Mesenchymal stem cell (in vitro differentiated cells and primary cell): ENCODE results near the gene KAT6B.
A peak's percentile ranks its signal among the peaks of the same experiment; 100 is the strongest.

Experiments used
- DNase-seq: peaks from one replicate; pipeline ENCODE4 v3.0.0-alpha.2; 2013
- H2AFZ ChIP-seq: one replicate; pipeline ENCODE4 v1.6.1; 2013; ENCODE audit warnings: low read depth, mild to moderate bottlenecking, control low read depth, inconsistent platforms, low read length, moderate library complexity
- H2AK5ac ChIP-seq: 2 replicates; pipeline ENCODE4 v1.6.1; 2013; ENCODE audit warnings: low read length, moderate library complexity, mild to moderate bottlenecking, inconsistent platforms; ENCODE audit not compliant: severe bottlenecking
- H2BK120ac ChIP-seq: one replicate; pipeline ENCODE4 v1.6.1; 2013; ENCODE audit warnings: low read depth, mild to moderate bottlenecking, inconsistent platforms, low read length, moderate library complexity
- H2BK12ac ChIP-seq, 2 experiments: one replicate each; pipeline ENCODE4 v1.6.1; 2013; ENCODE audit warnings: inconsistent platforms in 2 of 2, low read length in 2 of 2, mild to moderate bottlenecking in 2 of 2, moderate library complexity in 2 of 2, control low read depth in 1 of 2
- H2BK15ac ChIP-seq: one replicate; pipeline ENCODE4 v1.6.1; 2013; ENCODE audit warnings: mild to moderate bottlenecking, low read depth, inconsistent platforms; ENCODE audit not compliant: poor library complexity, severe bottlenecking
- H2BK5ac ChIP-seq: 2 replicates; pipeline ENCODE4 v1.6.1; 2013; ENCODE audit warnings: low read depth, mild to moderate bottlenecking, low read length, control low read depth, inconsistent platforms; ENCODE audit not compliant: poor library complexity, severe bottlenecking
- H3K14ac ChIP-seq, 2 experiments: one replicate each; pipeline ENCODE4 v1.6.1; 2013; ENCODE audit warnings: inconsistent platforms in 2 of 2, low read length in 2 of 2, control low read depth in 1 of 2, mild to moderate bottlenecking in 1 of 2, moderate library complexity in 1 of 2
- H3K18ac ChIP-seq, 2 experiments: one replicate each; pipeline ENCODE4 v1.6.1; 2013; ENCODE audit warnings: inconsistent platforms in 2 of 2, low read length in 2 of 2, control low read depth in 1 of 2, low read depth in 1 of 2, mild to moderate bottlenecking in 1 of 2
- H3K23ac ChIP-seq, 2 experiments: one replicate each; pipeline ENCODE4 v1.6.1; 2013; ENCODE audit warnings: inconsistent platforms in 2 of 2, low read length in 2 of 2, mild to moderate bottlenecking in 2 of 2, moderate library complexity in 2 of 2, control low read depth in 1 of 2
- H3K27ac ChIP-seq: 2 replicates; pipeline ENCODE4 v1.5.1; 2013; ENCODE audit warnings: mild to moderate bottlenecking, moderate library complexity, low read length, control low read depth, inconsistent platforms; ENCODE audit not compliant: poor library complexity, severe bottlenecking
- H3K27me3 ChIP-seq, 2 experiments: 2 replicates each; pipeline versions ENCODE4 v1.6.1 to v1.7.0; 2013; ENCODE audit warnings: low read length in 2 of 2, mild to moderate bottlenecking in 2 of 2, moderate library complexity in 2 of 2, control low read depth in 1 of 2, inconsistent platforms in 1 of 2; ENCODE audit not compliant: control insufficient read depth in 1 of 2, insufficient read depth in 1 of 2
- H3K36me3 ChIP-seq, 2 experiments: 2 replicates each; pipeline versions ENCODE4 v1.6.1 to v1.7.0; 2013; ENCODE audit warnings: low read length in 2 of 2, control low read depth in 1 of 2, inconsistent platforms in 1 of 2, low read depth in 1 of 2, mild to moderate bottlenecking in 1 of 2; ENCODE audit not compliant: insufficient read depth in 2 of 2, control insufficient read depth in 1 of 2
- H3K4ac ChIP-seq, 2 experiments: one replicate each; pipeline ENCODE4 v1.6.1; 2013; ENCODE audit warnings: inconsistent platforms in 2 of 2, low read length in 2 of 2, mild to moderate bottlenecking in 2 of 2, moderate library complexity in 2 of 2, control low read depth in 1 of 2, low read depth in 1 of 2
- H3K4me1 ChIP-seq: 2 replicates; pipeline ENCODE4 v1.6.1; 2013; ENCODE audit warnings: low read depth, low read length, control low read depth; ENCODE audit not compliant: control insufficient read depth, insufficient read depth
- H3K4me2 ChIP-seq: 2 replicates; pipeline ENCODE4 v1.6.1; 2013; ENCODE audit warnings: low read length, mild to moderate bottlenecking, inconsistent platforms; ENCODE audit not compliant: poor library complexity, severe bottlenecking
- H3K4me3 ChIP-seq, 2 experiments: 2 replicates each; pipeline versions ENCODE4 v1.5.1 to v1.7.0; 2013; ENCODE audit warnings: low read length in 2 of 2, mild to moderate bottlenecking in 2 of 2, control low read depth in 1 of 2, low read depth in 1 of 2; ENCODE audit not compliant: insufficient read depth in 1 of 2
- H3K79me1 ChIP-seq: replicated peaks from 2 replicates; pipeline ENCODE4 v1.6.1; 2013; ENCODE audit warnings: mild to moderate bottlenecking, control low read depth, low read length, inconsistent platforms; ENCODE audit not compliant: poor library complexity, severe bottlenecking
- H3K9ac ChIP-seq: 2 replicates; pipeline ENCODE4 v1.7.0; 2013; ENCODE audit warnings: mild to moderate bottlenecking, low read length, moderate library complexity
- H3K9me3 ChIP-seq: 2 replicates; pipeline ENCODE4 v1.7.0; 2013; ENCODE audit warnings: mild to moderate bottlenecking, low read length; ENCODE audit not compliant: control insufficient read depth
- H4K8ac ChIP-seq: one replicate; pipeline ENCODE4 v1.6.1; 2013; ENCODE audit warnings: inconsistent platforms, mild to moderate bottlenecking, low read length, moderate library complexity
- H4K91ac ChIP-seq: one replicate; pipeline ENCODE4 v1.6.1; 2013; ENCODE audit warnings: mild to moderate bottlenecking, low read length, inconsistent platforms
- WGBS: methylation state at CpG from one replicate; pipeline ENCODE4 v1.1.7; 2013; ENCODE audit warnings: mixed read lengths; 5-methylcytosine and 5-hydroxymethylcytosine counted together

The KAT6B gene

GRCh38 chr10:75058161-75058560 lies 231.8 kb downstream of the KAT6B start:
- no peak overlapping the region for H3K4me2 ChIP-seq
- H3K23ac ChIP-seq: no peak overlapping the region
- H2AFZ ChIP-seq: no peak overlapping the region
- no peak overlapping the region for H2BK15ac ChIP-seq
- H3K27me3 ChIP-seq: no peaks in the 10 kb centered on the region
- H3K4ac ChIP-seq: no peak overlapping the region
- H2AK5ac ChIP-seq: no peak overlapping the region
- 84% methylated on average over 10 of the region's 10 CpGs for WGBS
- no peak overlapping the region for H4K8ac ChIP-seq
- no peak overlapping the region for H3K14ac ChIP-seq
- DNase-seq: no peak
- H4K91ac ChIP-seq: no peak overlapping the region
- peaks cover 1% of the 10 kb centered on the region for H3K4me1 ChIP-seq
- H3K9me3 ChIP-seq: peaks cover 4% of the 10 kb centered on the region
- no peak overlapping the region for H3K18ac ChIP-seq
- no peak overlapping the region for H3K9ac ChIP-seq
- H3K4me3 ChIP-seq: peak overlapping the region in 1 of 2 experiments; percentile 41
- H3K27ac ChIP-seq: no peak overlapping the region
- H2BK5ac ChIP-seq: peak overlapping the region; percentile 19
- no peak overlapping the region for H2BK12ac ChIP-seq
- no peaks in the 10 kb centered on the region for H3K79me1 ChIP-seq
- H3K36me3 ChIP-seq: no peaks in the 10 kb centered on the region
- no peak overlapping the region for H2BK120ac ChIP-seq

GRCh38 chr10:75061709-75062505 lies 235.5 kb downstream of the KAT6B start:
- H2BK5ac ChIP-seq: no peak overlapping the region
- peak overlapping the region in 1 of 2 experiments; percentile 25 for H2BK12ac ChIP-seq
- H2AFZ ChIP-seq: no peak overlapping the region
- peak overlapping the region in 1 of 2 experiments; percentile 3 for H3K4me3 ChIP-seq
- H3K18ac ChIP-seq: no peak overlapping the region
- H4K91ac ChIP-seq: no peak overlapping the region
- no peaks in the 10 kb centered on the region for H3K36me3 ChIP-seq
- no peak overlapping the region for H3K4ac ChIP-seq
- no peak overlapping the region for H3K14ac ChIP-seq
- H3K27ac ChIP-seq: no peak overlapping the region
- no peak overlapping the region for H2AK5ac ChIP-seq
- H2BK120ac ChIP-seq: no peak overlapping the region
- peak overlapping the region; percentile 50 for H3K9ac ChIP-seq
- peaks cover 1% of the 10 kb centered on the region for H3K4me1 ChIP-seq
- H3K9me3 ChIP-seq: peaks cover 4% of the 10 kb centered on the region
- H3K27me3 ChIP-seq: no peaks in the 10 kb centered on the region
- H3K23ac ChIP-seq: no peak overlapping the region
- no peak overlapping the region for H4K8ac ChIP-seq
- H3K4me2 ChIP-seq: no peak overlapping the region
- no peaks in the 10 kb centered on the region for H3K79me1 ChIP-seq
- no peak overlapping the region for H2BK15ac ChIP-seq
- whole genome bisulfite sequencing: 91% methylated on average over 15 of the region's 15 CpGs
- DNase-seq: no peak

- no peak overlapping the region for H3K27ac ChIP-seq
- no peak overlapping the region for H3K4me2 ChIP-seq
Measured at GRCh38 chr10:75062506-75063299, 236.3 kb downstream of the KAT6B start.

More at GRCh38 chr10:75062506-75063299, 236.3 kb downstream of the KAT6B start:
- Histone ChIP-seq H3K4me3 (no peak overlapping the region), H3K9me3 (no peaks in the 10 kb centered on the region), H3K27me3 (no peaks in the 10 kb centered on the region), H4K8ac (no peak overlapping the region), H3K9ac (peak overlapping the region; percentile 50), H2BK12ac (no peak overlapping the region), H3K4me1 (peaks cover 1% of the 10 kb centered on the region), H2AK5ac (no peak overlapping the region), H2BK5ac (no peak overlapping the region), H3K18ac (no peak overlapping the region), H3K14ac (no peak overlapping the region), H3K23ac (no peak overlapping the region), H2AFZ (no peak overlapping the region), H3K4ac (no peak overlapping the region), H3K36me3 (no peaks in the 10 kb centered on the region), H4K91ac (no peak overlapping the region), H2BK120ac (no peak overlapping the region), H2BK15ac (no peak overlapping the region), H3K79me1 (no peaks in the 10 kb centered on the region)
- DNase-seq: no peak
- 92% methylated on average over 10 of the region's 10 CpGs for WGBS
